Karpas-422 (cell line): ENCODE data around the gene PTPRO. TPM values are rescaled to one million over a fixed set of nuclear protein-coding genes. Genes with fewer than 3 reads are reported as not detected.

ENCODE experiments used
- DNase-seq: peaks from one replicate; pipeline ENCODE4 v3.0.0-alpha.2; 2015
- H2AFZ ChIP-seq: fragments of 200-600 bp; sonication (generic); 2 replicates; pipeline ENCODE4 v1.6.1; 2014; ENCODE audit warnings: antibody characterized with exemption, low read length, mixed read lengths
- H3K27ac ChIP-seq: fragments of 200-600 bp; sonication (generic); 2 replicates; pipeline ENCODE4 v1.5.1; 2014; ENCODE audit warnings: mild to moderate bottlenecking, low read length, moderate library complexity
- H3K27me3 ChIP-seq: fragments of 200-600 bp; sonication (generic); 2 replicates; pipeline ENCODE4 v1.6.1; 2014; ENCODE audit warnings: low read length, mixed read lengths
- H3K36me3 ChIP-seq: fragments of 200-600 bp; sonication (generic); 2 replicates; pipeline ENCODE4 v1.6.1; 2014; ENCODE audit warnings: low read length, mixed read lengths; ENCODE audit not compliant: insufficient read depth
- H3K4me1 ChIP-seq: fragments of 200-600 bp; sonication (generic); 2 replicates; pipeline ENCODE4 v1.6.1; 2014; ENCODE audit warnings: mild to moderate bottlenecking, low read length, mixed read lengths
- H3K4me2 ChIP-seq: fragments of 200-600 bp; sonication (generic); 2 replicates; pipeline ENCODE4 v1.6.1; 2014; ENCODE audit warnings: low read length, low read depth, mild to moderate bottlenecking; ENCODE audit not compliant: poor library complexity, severe bottlenecking
- H3K4me3 ChIP-seq: fragments of 200-600 bp; sonication (generic); 2 replicates; pipeline ENCODE4 v1.5.1; 2014; ENCODE audit warnings: mild to moderate bottlenecking, antibody characterized with exemption, low read length, mixed read lengths
- H3K79me2 ChIP-seq: fragments of 200-600 bp; sonication (generic); 2 replicates; pipeline ENCODE4 v1.6.1; 2014; ENCODE audit warnings: mild to moderate bottlenecking, low read length, mixed read lengths
- H3K9ac ChIP-seq: fragments of 200-600 bp; sonication (generic); 2 replicates; pipeline ENCODE4 v1.6.0; 2014; ENCODE audit warnings: low read length
- H3K9me2 ChIP-seq: fragments of 200-600 bp; sonication (generic), shearing (Covaris generic); replicated peaks from 2 replicates; pipeline ENCODE4 v1.6.0; 2014; ENCODE audit warnings: mild to moderate bottlenecking, low read length, moderate library complexity; ENCODE audit not compliant: insufficient read depth
- H3K9me3 ChIP-seq: fragments of 300-700, 200-600 bp; sonication (generic); 2 replicates; pipeline ENCODE4 v1.6.1; 2014; ENCODE audit warnings: low read length, mixed read lengths
- H4K20me1 ChIP-seq: fragments of 200-600 bp; sonication (generic); 2 replicates; pipeline ENCODE4 v1.6.1; 2014; ENCODE audit warnings: mild to moderate bottlenecking, antibody characterized with exemption, low read length, low read depth; ENCODE audit not compliant: insufficient read depth
- total RNA-seq: library from RNA; depleted of rRNA; stranded (reverse); fragments of >200 nt; shearing (Covaris generic); gene quantifications from 2 replicates; pipeline ENCODE4 v1.2.3, GENCODE V29; 2014; ENCODE audit warnings: low replicate concordance

The PTPRO gene
- total RNA-seq, 1 experiment from 2014 or later: not detected

GRCh38 chr12:15599266-15600037 lies 277.1 kb downstream of the PTPRO start:
- Histone ChIP-seq H3K27me3 (no peaks in the 10 kb centered on the region), H3K9ac (no peak overlapping the region), H3K27ac (no peak overlapping the region), H3K79me2 (no peaks in the 10 kb centered on the region), H3K4me2 (no peak overlapping the region), H3K4me1 (no peaks in the 10 kb centered on the region), H2AFZ (no peak overlapping the region), H3K9me3 (no peaks in the 10 kb centered on the region), H3K36me3 (no peaks in the 10 kb centered on the region), H3K9me2 (no peaks in the 10 kb centered on the region), H4K20me1 (no peaks in the 10 kb centered on the region), H3K4me3 (no peak overlapping the region)
- no peak for DNase-seq

- H3K27me3 ChIP-seq: no peaks in the 10 kb centered on the region
- H3K27ac ChIP-seq: no peak overlapping the region
- H3K9ac ChIP-seq: no peak overlapping the region
- no peak for DNase-seq
- no peaks in the 10 kb centered on the region for H4K20me1 ChIP-seq
- no peaks in the 10 kb centered on the region for H3K4me1 ChIP-seq
- no peaks in the 10 kb centered on the region for H3K9me2 ChIP-seq
- H3K9me3 ChIP-seq: no peaks in the 10 kb centered on the region
- H3K4me3 ChIP-seq: no peak overlapping the region
- no peaks in the 10 kb centered on the region for H3K79me2 ChIP-seq
- H2AFZ ChIP-seq: no peak overlapping the region
- no peak overlapping the region for H3K4me2 ChIP-seq
- no peaks in the 10 kb centered on the region for H3K36me3 ChIP-seq
These were observed 278.1 kb downstream of the PTPRO start for GRCh38 chr12:15600223-15600935.

GRCh38 chr12:15601210-15601800 lies 279.0 kb downstream of the PTPRO start:
- Histone ChIP-seq H3K9ac (no peak overlapping the region), H3K4me3 (no peak overlapping the region), H3K27ac (no peak overlapping the region), H3K4me2 (no peak overlapping the region), H4K20me1 (no peaks in the 10 kb centered on the region), H3K4me1 (no peaks in the 10 kb centered on the region), H2AFZ (no peak overlapping the region), H3K9me2 (no peaks in the 10 kb centered on the region), H3K36me3 (no peaks in the 10 kb centered on the region), H3K9me3 (no peaks in the 10 kb centered on the region), H3K27me3 (no peaks in the 10 kb centered on the region), H3K79me2 (no peaks in the 10 kb centered on the region)
- no peak for DNase-seq

GRCh38 chr12:15602051-15602672 lies 279.9 kb downstream of the PTPRO start:
- no peaks in the 10 kb centered on the region for H3K9me2 ChIP-seq
- H3K79me2 ChIP-seq: no peaks in the 10 kb centered on the region
- no peak overlapping the region for H3K4me2 ChIP-seq
- no peaks in the 10 kb centered on the region for H3K4me1 ChIP-seq
- no peaks in the 10 kb centered on the region for H3K27me3 ChIP-seq
- H4K20me1 ChIP-seq: no peaks in the 10 kb centered on the region
- no peaks in the 10 kb centered on the region for H3K9me3 ChIP-seq
- H3K9ac ChIP-seq: no peak overlapping the region
- H2AFZ ChIP-seq: no peak overlapping the region
- no peak overlapping the region for H3K4me3 ChIP-seq
- H3K36me3 ChIP-seq: no peaks in the 10 kb centered on the region
- no peak for DNase-seq
- H3K27ac ChIP-seq: no peak overlapping the region

- no peak overlapping the region for H3K4me2 ChIP-seq
- no peaks in the 10 kb centered on the region for H3K9me3 ChIP-seq
- H3K4me3 ChIP-seq: no peak overlapping the region
- H3K27me3 ChIP-seq: no peaks in the 10 kb centered on the region
- DNase-seq: no peak
- H2AFZ ChIP-seq: no peak overlapping the region
- no peak overlapping the region for H3K9ac ChIP-seq
- H3K9me2 ChIP-seq: no peaks in the 10 kb centered on the region
- no peak overlapping the region for H3K27ac ChIP-seq
- H3K4me1 ChIP-seq: no peaks in the 10 kb centered on the region
- no peaks in the 10 kb centered on the region for H3K79me2 ChIP-seq
- H3K36me3 ChIP-seq: no peaks in the 10 kb centered on the region
- no peaks in the 10 kb centered on the region for H4K20me1 ChIP-seq
These were observed 281.3 kb downstream of the PTPRO start for GRCh38 chr12:15603474-15604085.

GRCh38 chr12:15605881-15606590 lies 283.7 kb downstream of the PTPRO start:
- Histone ChIP-seq H3K9me2 (no peaks in the 10 kb centered on the region), H2AFZ (no peak overlapping the region), H3K36me3 (no peaks in the 10 kb centered on the region), H3K27ac (no peak overlapping the region), H3K4me3 (no peak overlapping the region), H3K79me2 (no peaks in the 10 kb centered on the region), H3K4me2 (no peak overlapping the region), H3K9me3 (no peaks in the 10 kb centered on the region), H3K4me1 (no peaks in the 10 kb centered on the region), H3K27me3 (no peaks in the 10 kb centered on the region), H4K20me1 (no peaks in the 10 kb centered on the region), H3K9ac (no peak overlapping the region)
- DNase-seq: no peak

GRCh38 chr12:15608406-15608805 lies 286.1 kb downstream of the PTPRO start:
- H3K9me3 ChIP-seq: no peaks in the 10 kb centered on the region
- no peaks in the 10 kb centered on the region for H3K27me3 ChIP-seq

More at GRCh38 chr12:15608406-15608805, 286.1 kb downstream of the PTPRO start:
- H3K36me3 ChIP-seq: no peaks in the 10 kb centered on the region
- no peak overlapping the region for H3K4me2 ChIP-seq
- no peaks in the 10 kb centered on the region for H3K9me2 ChIP-seq
- H3K79me2 ChIP-seq: no peaks in the 10 kb centered on the region
- H2AFZ ChIP-seq: no peak overlapping the region
- H3K27ac ChIP-seq: no peak overlapping the region
- no peak overlapping the region for H3K9ac ChIP-seq
- no peaks in the 10 kb centered on the region for H4K20me1 ChIP-seq
- no peak for DNase-seq
- no peak overlapping the region for H3K4me3 ChIP-seq
- H3K4me1 ChIP-seq: no peaks in the 10 kb centered on the region
